Muscle layer of colon (tissue), 2 donors: Measurements from ENCODE around the gene CORIN.

ENCODE experiments used
- H3K27ac ChIP-seq: one replicate; pipeline ENCODE4 v1.7.0; 2013; ENCODE audit warnings: low read depth, mild to moderate bottlenecking, low read length, moderate library complexity
- H3K27me3 ChIP-seq, 2 donors: one replicate each; pipeline ENCODE4 v1.7.0; 2013; ENCODE audit warnings: low read length in 2 of 2, mild to moderate bottlenecking in 2 of 2; ENCODE audit not compliant: insufficient read depth in 2 of 2, control insufficient read depth in 1 of 2
- H3K36me3 ChIP-seq: one replicate; pipeline ENCODE4 v1.7.0; 2013; ENCODE audit warnings: mild to moderate bottlenecking, low read length; ENCODE audit not compliant: insufficient read depth
- H3K4me1 ChIP-seq: one replicate; pipeline ENCODE4 v1.7.0; 2013; ENCODE audit warnings: mild to moderate bottlenecking, low read length; ENCODE audit not compliant: insufficient read depth
- H3K4me3 ChIP-seq, 2 donors: one replicate each; pipeline ENCODE4 v1.7.0; 2013; ENCODE audit warnings: low read length in 2 of 2, low read depth in 1 of 2, mild to moderate bottlenecking in 1 of 2, moderate library complexity in 1 of 2
- H3K9ac ChIP-seq: one replicate; pipeline ENCODE4 v1.7.0; 2013; ENCODE audit warnings: low read length
- H3K9me3 ChIP-seq: one replicate; pipeline ENCODE4 v1.7.0; 2013; ENCODE audit warnings: mild to moderate bottlenecking, low read length
- donor health status: abdominal sarcoma.
- donor health status: Adenocarcinoma of cecum.

The CORIN gene, protein sequence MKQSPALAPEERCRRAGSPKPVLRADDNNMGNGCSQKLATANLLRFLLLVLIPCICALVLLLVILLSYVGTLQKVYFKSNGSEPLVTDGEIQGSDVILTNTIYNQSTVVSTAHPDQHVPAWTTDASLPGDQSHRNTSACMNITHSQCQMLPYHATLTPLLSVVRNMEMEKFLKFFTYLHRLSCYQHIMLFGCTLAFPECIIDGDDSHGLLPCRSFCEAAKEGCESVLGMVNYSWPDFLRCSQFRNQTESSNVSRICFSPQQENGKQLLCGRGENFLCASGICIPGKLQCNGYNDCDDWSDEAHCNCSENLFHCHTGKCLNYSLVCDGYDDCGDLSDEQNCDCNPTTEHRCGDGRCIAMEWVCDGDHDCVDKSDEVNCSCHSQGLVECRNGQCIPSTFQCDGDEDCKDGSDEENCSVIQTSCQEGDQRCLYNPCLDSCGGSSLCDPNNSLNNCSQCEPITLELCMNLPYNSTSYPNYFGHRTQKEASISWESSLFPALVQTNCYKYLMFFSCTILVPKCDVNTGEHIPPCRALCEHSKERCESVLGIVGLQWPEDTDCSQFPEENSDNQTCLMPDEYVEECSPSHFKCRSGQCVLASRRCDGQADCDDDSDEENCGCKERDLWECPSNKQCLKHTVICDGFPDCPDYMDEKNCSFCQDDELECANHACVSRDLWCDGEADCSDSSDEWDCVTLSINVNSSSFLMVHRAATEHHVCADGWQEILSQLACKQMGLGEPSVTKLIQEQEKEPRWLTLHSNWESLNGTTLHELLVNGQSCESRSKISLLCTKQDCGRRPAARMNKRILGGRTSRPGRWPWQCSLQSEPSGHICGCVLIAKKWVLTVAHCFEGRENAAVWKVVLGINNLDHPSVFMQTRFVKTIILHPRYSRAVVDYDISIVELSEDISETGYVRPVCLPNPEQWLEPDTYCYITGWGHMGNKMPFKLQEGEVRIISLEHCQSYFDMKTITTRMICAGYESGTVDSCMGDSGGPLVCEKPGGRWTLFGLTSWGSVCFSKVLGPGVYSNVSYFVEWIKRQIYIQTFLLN

DNA sequence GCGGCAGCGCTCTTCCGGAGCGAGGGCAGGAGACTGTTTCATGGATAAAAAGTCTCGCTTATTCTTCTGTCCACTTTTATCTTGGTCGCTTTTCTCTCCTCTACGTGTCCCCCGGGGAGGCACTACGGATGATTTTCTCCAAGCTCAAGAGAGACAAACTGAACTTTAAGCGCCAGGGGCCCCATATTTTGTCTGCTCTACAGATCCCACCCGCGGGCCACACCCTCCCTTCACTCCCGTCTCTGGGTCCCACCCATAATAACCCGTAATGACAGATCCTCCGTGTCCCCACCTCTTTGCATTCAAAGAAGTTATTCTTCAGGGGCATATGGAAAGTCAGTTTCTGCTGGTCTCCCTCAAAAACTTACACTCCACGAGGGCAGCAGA lies at the start of gene CORIN:
Gene CORIN, minus strand, starts transcription at position 160 of the 387 bp plus-strand sequence. Its CDS starts 118 bp downstream, at position 42.
- H3K4me3 ChIP-seq = peak within 1 kb of the TSS; percentile 44 to 68
- H3K36me3 ChIP-seq = no peaks in the 10 kb centered on the region
- peaks cover 9 to 13% of the 10 kb centered on the region in 2 donors for H3K27me3 ChIP-seq
- H3K4me1 ChIP-seq = peaks cover 10% of the 10 kb centered on the region
- no peaks in the 10 kb centered on the region for H3K9me3 ChIP-seq
- H3K9ac ChIP-seq = no peak within 1 kb of the TSS
- no peak within 1 kb of the TSS for H3K27ac ChIP-seq

DNA sequence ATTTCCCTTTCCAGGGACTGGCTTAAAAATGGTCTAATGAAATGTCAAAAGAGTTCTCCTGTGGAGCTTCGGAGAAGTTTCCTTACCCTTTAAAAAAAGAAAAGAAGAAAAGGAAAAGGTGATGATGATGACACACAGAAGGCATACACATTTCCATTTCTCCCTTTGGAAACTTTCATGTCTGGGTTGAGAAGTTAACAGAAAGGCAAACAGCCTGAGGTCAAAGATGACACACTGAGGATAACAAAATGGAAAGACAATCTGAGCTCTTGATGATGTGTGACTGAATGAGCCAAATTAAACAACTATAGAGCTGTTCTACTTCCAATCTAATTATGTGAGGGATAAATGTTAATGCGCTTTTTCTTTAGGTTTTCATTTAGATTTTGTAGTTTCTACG lies 44.4 kb upstream of the CORIN start:
- Histone ChIP-seq H3K4me1 (no peaks in the 10 kb centered on the region), H3K36me3 (peaks cover 47% of the 10 kb centered on the region), H3K27ac (no peak overlapping the region), H3K9me3 (no peaks in the 10 kb centered on the region), H3K9ac (no peak overlapping the region), H3K4me3 (no peak overlapping the region), H3K27me3 (no peaks in the 10 kb centered on the region)

DNA sequence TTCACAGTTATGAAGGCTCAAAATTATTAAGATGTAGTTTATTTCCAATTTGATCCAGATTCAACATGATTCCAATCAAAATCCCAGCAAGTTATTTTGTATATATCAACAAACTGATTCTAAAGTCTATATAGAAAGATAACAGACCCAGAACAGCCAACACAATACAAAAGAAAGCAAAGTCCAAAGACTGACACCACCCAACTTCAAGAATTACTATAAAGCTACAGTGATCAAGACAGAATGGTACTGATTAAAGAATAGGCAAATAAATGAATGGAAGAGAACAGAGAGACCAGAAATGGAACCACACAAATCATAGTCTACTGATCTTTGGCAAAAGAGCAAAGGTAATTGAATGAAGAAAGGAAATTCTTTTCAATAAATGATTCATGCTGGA lies 41.6 kb upstream of the CORIN start:
- Histone ChIP-seq H3K9me3 (no peaks in the 10 kb centered on the region), H3K36me3 (peaks cover 52% of the 10 kb centered on the region), H3K27ac (no peak overlapping the region), H3K9ac (no peak overlapping the region), H3K27me3 (no peaks in the 10 kb centered on the region), H3K4me3 (no peak overlapping the region), H3K4me1 (no peaks in the 10 kb centered on the region)

DNA sequence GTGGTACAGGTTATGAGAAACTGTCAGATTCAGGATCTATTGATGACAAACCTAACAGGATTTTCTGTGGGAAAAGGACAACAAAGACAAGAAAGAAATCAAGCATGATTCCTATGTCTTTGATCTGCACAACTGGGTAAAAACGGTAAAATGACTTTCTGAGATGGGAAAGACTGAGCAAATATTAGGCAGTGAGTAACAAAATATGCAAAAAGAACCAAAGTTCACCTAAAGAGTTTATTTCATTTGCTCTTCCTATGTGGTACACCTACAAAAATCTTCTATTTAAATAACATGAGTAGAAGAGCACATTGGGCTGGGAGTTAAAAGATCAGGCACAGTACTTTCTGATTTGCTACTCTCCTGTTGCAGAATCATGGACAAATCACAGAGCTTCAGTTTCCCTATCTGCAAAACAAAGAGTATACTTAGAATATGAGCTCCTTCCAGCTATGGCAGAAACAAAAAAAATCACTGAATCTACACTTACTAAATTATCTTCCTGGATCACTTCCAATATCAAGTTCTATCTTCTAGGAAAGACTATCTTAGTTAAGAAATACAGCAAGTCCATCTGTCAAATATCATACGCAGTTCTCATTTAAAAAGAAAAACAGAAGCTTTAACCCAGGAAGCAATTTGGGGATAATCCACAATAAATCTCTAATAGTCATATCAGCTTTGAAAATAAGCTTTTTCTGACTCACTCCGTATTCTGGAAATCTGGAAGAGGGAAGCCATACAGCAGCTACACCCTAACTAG lies 39.1 kb upstream of the CORIN start:
- Histone ChIP-seq H3K36me3 (peaks cover 55% of the 10 kb centered on the region), H3K9me3 (no peaks in the 10 kb centered on the region), H3K27me3 (no peaks in the 10 kb centered on the region)

DNA sequence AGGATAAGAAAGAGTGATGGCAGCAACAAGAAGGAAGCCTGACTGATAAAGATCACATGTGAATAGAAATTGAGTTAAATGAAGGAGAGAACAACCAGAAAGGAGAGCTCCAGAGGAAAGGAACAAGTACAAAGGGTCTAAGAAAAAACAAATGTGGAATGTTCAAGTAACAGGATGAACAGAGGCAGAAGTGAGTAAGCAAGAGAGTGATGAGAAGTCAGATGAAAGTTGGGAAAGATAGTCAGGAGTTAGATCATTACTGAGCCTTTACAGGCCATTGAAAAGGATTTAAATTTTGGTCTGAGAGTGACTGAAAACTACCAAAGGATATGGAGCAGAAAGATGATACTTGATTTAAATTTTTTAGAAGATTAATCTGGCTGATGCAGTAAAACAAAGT lies 38.4 kb upstream of the CORIN start:
- no peak overlapping the region for H3K9ac ChIP-seq
- no peaks in the 10 kb centered on the region for H3K9me3 ChIP-seq
- H3K4me1 ChIP-seq = no peaks in the 10 kb centered on the region
- no peak overlapping the region for H3K27ac ChIP-seq
- no peak overlapping the region for H3K4me3 ChIP-seq
- H3K27me3 ChIP-seq = no peaks in the 10 kb centered on the region
- peaks cover 49% of the 10 kb centered on the region for H3K36me3 ChIP-seq

More for the DNA sequence above, 39.1 kb upstream of the CORIN start:
- Histone ChIP-seq H3K9ac (no peak overlapping the region), H3K4me1 (no peaks in the 10 kb centered on the region), H3K27ac (no peak overlapping the region), H3K4me3 (no peak overlapping the region)

DNA sequence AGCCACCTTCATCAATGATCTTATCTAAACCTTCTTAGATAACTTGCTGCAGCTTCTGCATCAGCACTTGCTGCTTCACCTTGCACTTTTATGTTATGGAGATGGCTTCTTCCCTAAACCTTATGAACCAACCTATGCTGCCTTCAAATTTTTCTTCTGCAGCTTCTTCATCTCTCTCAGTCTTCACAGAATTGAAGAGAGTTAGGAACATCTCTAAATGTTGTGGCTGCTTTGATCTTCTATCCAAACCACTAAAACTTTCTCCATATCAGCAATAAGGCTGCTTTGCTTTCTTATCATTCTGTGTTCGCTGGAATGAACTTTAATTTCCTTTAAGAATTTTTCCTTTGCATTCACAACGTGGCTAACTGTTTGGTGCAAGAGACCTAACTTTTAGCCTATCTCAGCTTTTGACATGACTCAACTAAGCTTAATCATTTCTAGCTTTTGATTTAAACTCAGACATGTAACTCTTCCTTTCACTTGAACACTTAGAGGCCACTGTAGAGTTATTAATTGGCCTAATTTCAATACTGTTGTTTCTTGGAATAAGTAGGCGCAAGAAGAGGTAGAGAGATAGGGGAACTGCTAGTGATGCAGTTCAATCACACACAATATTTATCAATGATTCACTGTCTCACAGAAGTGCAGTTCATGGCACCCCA lies 36.1 kb upstream of the CORIN start:
- Histone ChIP-seq H3K4me1 (no peaks in the 10 kb centered on the region), H3K36me3 (peaks cover 49% of the 10 kb centered on the region), H3K4me3 (no peak overlapping the region), H3K9me3 (no peaks in the 10 kb centered on the region), H3K27ac (no peak overlapping the region), H3K9ac (no peak overlapping the region), H3K27me3 (no peaks in the 10 kb centered on the region)

DNA sequence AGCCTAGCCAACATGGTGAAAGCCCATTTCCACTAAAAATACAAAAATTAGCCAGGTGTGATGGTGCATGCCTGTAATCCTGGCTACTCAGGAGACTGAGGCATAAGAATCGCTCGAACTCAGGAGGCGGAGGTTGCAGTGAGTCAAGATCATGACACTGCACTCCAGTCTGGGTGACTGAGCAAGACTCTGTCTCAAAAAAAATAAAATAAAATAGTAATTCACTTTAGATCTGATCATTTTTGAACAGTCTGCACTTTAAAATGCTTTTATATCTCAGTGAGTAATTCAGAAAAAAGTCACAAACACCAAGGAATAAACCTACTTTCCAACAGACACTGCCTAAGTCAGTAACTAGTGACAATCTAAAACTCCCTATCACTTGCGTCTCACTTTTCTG lies 25.6 kb upstream of the CORIN start:
- Histone ChIP-seq H3K27ac (no peak overlapping the region), H3K27me3 (no peaks in the 10 kb centered on the region), H3K9me3 (no peaks in the 10 kb centered on the region), H3K9ac (no peak overlapping the region), H3K36me3 (no peaks in the 10 kb centered on the region), H3K4me3 (no peak overlapping the region), H3K4me1 (no peaks in the 10 kb centered on the region)

DNA sequence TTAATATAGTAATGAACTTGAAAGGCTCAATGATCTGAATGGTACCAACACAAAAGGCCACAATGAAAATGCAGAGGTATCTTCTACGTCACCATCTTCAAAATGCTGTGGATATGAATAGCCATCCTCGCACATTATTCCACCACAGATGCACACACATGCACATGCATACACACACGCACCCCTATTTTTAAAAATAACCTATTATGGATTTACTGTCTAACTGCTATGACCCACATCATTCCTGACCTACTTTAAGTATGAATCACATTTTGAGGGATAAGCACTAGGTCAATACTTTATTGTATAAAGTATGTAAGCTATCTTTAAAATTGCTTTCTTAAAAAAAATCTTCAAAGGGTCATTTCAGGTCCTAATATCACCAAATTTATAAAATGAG lies 24.4 kb upstream of the CORIN start:
- Histone ChIP-seq H3K9ac (no peak overlapping the region), H3K27ac (no peak overlapping the region), H3K9me3 (no peaks in the 10 kb centered on the region), H3K4me1 (no peaks in the 10 kb centered on the region), H3K4me3 (no peak overlapping the region), H3K36me3 (no peaks in the 10 kb centered on the region), H3K27me3 (no peaks in the 10 kb centered on the region)

DNA sequence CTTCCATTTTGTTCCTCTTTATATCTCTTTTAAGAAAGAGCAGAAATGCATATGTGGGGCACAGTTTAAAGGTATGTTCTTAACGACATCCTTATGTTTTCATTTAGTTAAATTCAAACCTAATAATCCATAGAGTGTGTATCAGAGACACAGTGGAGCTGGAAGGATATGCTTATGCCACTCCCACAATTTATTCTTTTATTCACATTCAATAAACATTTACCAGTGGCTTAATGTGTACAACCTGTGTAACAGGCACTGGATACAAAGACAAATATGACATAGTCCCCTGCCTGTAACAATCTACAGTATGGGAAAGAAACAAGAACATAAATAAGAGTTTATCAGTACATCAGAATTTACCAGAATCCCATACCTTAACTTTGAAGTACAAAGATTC lies 22.4 kb upstream of the CORIN start:
- H3K9ac ChIP-seq = no peak overlapping the region
- no peaks in the 10 kb centered on the region for H3K36me3 ChIP-seq
- no peaks in the 10 kb centered on the region for H3K9me3 ChIP-seq
- no peak overlapping the region for H3K4me3 ChIP-seq
- no peaks in the 10 kb centered on the region for H3K4me1 ChIP-seq
- no peaks in the 10 kb centered on the region for H3K27me3 ChIP-seq
- H3K27ac ChIP-seq = no peak overlapping the region

DNA sequence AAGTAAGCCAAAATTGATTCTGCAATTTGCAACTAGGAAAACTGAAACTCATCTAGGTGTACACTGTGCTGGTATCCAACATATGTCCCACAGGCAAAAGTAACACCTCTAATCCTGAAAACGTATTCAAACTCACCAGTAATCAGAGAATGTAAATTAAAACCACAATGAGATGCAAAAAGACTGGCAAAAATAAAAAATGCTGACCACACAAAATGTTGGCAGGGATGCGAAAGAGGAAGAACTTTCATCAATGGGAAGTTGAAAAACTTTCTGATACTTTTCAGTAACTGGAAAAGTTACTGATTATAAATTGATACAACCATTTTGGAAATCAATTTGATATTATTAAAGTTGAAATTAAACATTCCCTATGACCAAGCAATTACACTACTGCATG lies 20.1 kb upstream of the CORIN start:
- Histone ChIP-seq H3K9ac (no peak overlapping the region), H3K27me3 (no peaks in the 10 kb centered on the region), H3K27ac (no peak overlapping the region), H3K4me3 (no peak overlapping the region), H3K4me1 (no peaks in the 10 kb centered on the region), H3K36me3 (peaks cover 5% of the 10 kb centered on the region), H3K9me3 (no peaks in the 10 kb centered on the region)
